Sigmoid colon (tissue), 7 donors: Measurements from ENCODE around the gene PDE3B. TPM values are rescaled to one million over a fixed set of nuclear protein-coding genes. Genes with fewer than 3 reads are reported as not detected.
"Not testable (repeated sequence)": the region's sequence is repeated elsewhere in the genome, so short reads cannot be mapped to it uniquely, and the experiment has no call there.

Experiments used
- DNase-seq: peaks from one replicate; pipeline ENCODE4 v3.0.0-alpha.2; 2019
- H3K27ac ChIP-seq, 4 donors: fragments of 200-600 bp; sonication (generic); one replicate each; pipeline ENCODE4 v1.5.1; 2016 to 2019; ENCODE audit warnings: mild to moderate bottlenecking in 1 of 4
- H3K27me3 ChIP-seq, 3 donors: fragments of 200-600 bp; sonication (generic); one replicate each; pipeline ENCODE4 v1.5.1; 2019; ENCODE audit warnings: mild to moderate bottlenecking in 1 of 3
- H3K36me3 ChIP-seq, 4 donors: fragments of 200-600 bp; sonication (generic); one replicate each; pipeline ENCODE4 v1.5.1; 2016 to 2019
- H3K4me1 ChIP-seq, 4 donors: fragments of 200-600 bp; sonication (generic); one replicate each; pipeline ENCODE4 v1.5.1; 2017 to 2019
- H3K4me3 ChIP-seq, 4 donors: fragments of 200-600 bp; sonication (generic); one replicate each; pipeline ENCODE4 v1.5.1; 2017 to 2019; ENCODE audit warnings: mild to moderate bottlenecking in 2 of 4, moderate library complexity in 1 of 4
- H3K9me3 ChIP-seq, 4 donors: fragments of 200-600 bp in 3 of 4; sonication (generic) in 3 of 4; one replicate each; pipeline versions ENCODE4 v1.5.1 to v1.6.1; 2013 to 2019
- CTCF ChIP-seq, 4 experiments: fragments of 450-650 bp in 3 of 4; fragments of 200-600 bp in 1 of 4; IDR thresholded peaks; one replicate each; pipeline ENCODE4 v1.5.1; 2016 to 2019; ENCODE audit warnings: antibody characterized with exemption in 4 of 4, mild to moderate bottlenecking in 3 of 4, moderate library complexity in 2 of 4
- EP300 ChIP-seq, 4 donors: sonication (generic); formaldehyde crosslinking; IDR thresholded peaks; one replicate each; pipeline ENCODE4 v1.6.1; 2017; ENCODE audit warnings: antibody characterized with exemption in 4 of 4
- POLR2A ChIP-seq, 2 donors: fragments of 450-650 bp; IDR thresholded peaks; one replicate each; pipeline ENCODE4 v1.6.1; 2016; ENCODE audit warnings: antibody characterized with exemption in 2 of 2, mild to moderate bottlenecking in 2 of 2, moderate library complexity in 2 of 2
- POLR2AphosphoS5 ChIP-seq, 4 donors: sonication (generic); formaldehyde crosslinking; IDR thresholded peaks; one replicate each; pipeline ENCODE4 v1.6.1; 2017; ENCODE audit warnings: antibody characterized with exemption in 4 of 4
- WGBS, 2 donors: extraction: QIAGEN DNeasy Blood & Tissue Kit; methylation state at CpG; one replicate each; pipeline ENCODE4 v1.1.7; 2013; 5-methylcytosine and 5-hydroxymethylcytosine counted together
- intact Hi-C: fragments of 100-400 bp; cut with DNase I; formaldehyde crosslinking; loops from one replicate; pipeline ENCODE4 v1.15.1; 2023
- polyA plus RNA-seq, 3 donors: library from polyadenylated mRNA; stranded (reverse); fragments of 200-250 nt; gene quantifications; one replicate each; pipeline ENCODE4 v1.2.3, GENCODE V29; 2013
- total RNA-seq, 4 donors: library from RNA; depleted of rRNA; stranded (reverse); fragments of >200 nt; gene quantifications; one replicate each; pipeline ENCODE4 v1.1.0, GENCODE V29; 2016
- donor health status: healthy with polysubstance abuse.
- donor health status: Bipolar disorder and iron deficiency.
- donor health status: healthy.

PDE3B gene
- total and polyA plus RNA-seq, 7 donors = 1.2 to 132 (median 78.3) TPM

DNA sequence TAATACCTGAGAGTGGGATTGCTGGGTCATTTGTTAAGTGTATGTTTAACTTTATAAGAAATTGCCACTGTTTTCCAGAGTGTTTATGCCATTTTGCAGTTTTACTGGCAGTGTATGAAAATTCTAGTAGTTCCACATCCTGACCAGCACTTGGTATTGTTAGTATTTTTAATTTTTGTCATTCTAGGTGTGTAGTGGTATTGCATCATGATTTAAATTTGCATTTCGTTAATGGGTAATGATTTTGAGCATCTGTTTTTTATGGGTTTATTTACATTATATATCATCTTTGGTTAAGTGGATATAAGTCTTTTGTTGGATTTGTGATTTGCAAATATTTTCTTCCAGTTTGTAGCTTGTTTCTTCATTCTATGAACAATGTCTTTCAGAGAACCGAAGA is 34.7 kb downstream of the PDE3B start:
- Histone ChIP-seq H3K4me3 (no peak overlapping the region), H3K36me3 (no peaks in the 10 kb centered on the region), H3K9me3 (peaks cover 0 to 3% (median 0%) of the 10 kb centered on the region in 4 donors), H3K4me1 (peaks cover 0 to 3% (median 0%) of the 10 kb centered on the region in 4 donors), H3K27me3 (no peaks in the 10 kb centered on the region), H3K27ac (no peak overlapping the region)
- 69 to 96% methylated on average over 2 of the region's 2 CpGs for WGBS, 2 donors
- no peak for DNase-seq
- TF ChIP-seq EP300 (IDR thresholded peaks at IDR 0.05) (no peak), POLR2AphosphoS5 (IDR thresholded peaks at IDR 0.05) (no peak), POLR2A (IDR thresholded peaks at IDR 0.05) (no peak), CTCF (IDR thresholded peaks at IDR 0.05) (no peak)
- intact Hi-C loops = loop anchor here (10.0 kb wide), 1 partner anchor 86 kb away; no protein-coding TSS in a partner anchor

- WGBS, 2 donors = 94 to 96% methylated on average over 3 of the region's 3 CpGs
- intact Hi-C loops = loop anchor here (10.0 kb wide), 1 partner anchor 85 kb away; no protein-coding TSS in a partner anchor
- Histone ChIP-seq H3K27ac (peak overlapping the region in 1 of 4 donors; percentile 59), H3K27me3 (no peaks in the 10 kb centered on the region), H3K4me1 (peaks cover 0 to 7% (median 0%) of the 10 kb centered on the region in 4 donors), H3K9me3 (peaks cover 0 to 3% (median 0%) of the 10 kb centered on the region in 4 donors), H3K4me3 (no peak overlapping the region), H3K36me3 (no peaks in the 10 kb centered on the region)
- DNase-seq = no peak
- TF ChIP-seq POLR2AphosphoS5 (IDR thresholded peaks at IDR 0.05) (no peak), EP300 (IDR thresholded peaks at IDR 0.05) (no peak), POLR2A (IDR thresholded peaks at IDR 0.05) (no peak), CTCF (IDR thresholded peaks at IDR 0.05) (no peak)
These were observed 36.1 kb downstream of the PDE3B start for GRCh38 chr11:14679662-14680061.

DNA sequence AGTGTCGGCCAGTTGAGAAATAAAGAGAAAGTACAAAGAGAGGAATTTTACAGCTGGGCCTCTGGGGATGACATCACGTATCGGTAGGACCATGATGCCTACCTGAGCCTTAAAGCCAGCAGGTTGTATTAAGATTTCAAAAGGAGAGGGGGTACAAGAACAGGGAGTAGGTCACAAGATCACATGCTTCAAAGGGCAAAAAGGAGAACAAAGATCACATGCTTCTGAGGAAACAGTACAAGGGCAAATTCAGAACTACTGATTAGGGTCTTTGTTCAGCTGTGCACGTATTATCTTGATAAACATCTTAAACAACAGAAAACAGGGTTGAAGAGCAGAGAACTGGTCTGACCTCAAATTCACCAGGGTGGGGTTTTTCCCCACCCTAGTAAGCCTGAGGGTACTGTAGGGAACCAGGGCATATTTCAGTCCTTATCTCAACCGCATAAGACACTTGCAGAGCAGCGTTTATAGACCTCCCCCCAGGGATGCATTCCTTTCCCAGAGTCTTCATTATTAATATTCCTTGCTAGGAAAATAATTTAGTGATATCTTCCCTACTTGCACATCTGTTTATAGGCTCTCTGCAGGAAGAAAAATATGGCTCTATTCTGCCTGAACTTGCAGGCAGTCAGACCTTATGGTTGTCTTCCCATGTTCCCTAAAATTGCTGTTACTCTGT is 40.8 kb downstream of the PDE3B start:
- H3K9me3 ChIP-seq, H3K27me3 ChIP-seq, H3K4me3 ChIP-seq, H3K27ac ChIP-seq, DNase-seq, intact Hi-C loops, H3K36me3 ChIP-seq: not testable (repeated sequence)
- 89 to 93% methylated on average over 6 of the region's 6 CpGs for WGBS, 2 donors
- peaks cover 0 to 24% (median 5%) of the 10 kb centered on the region in 4 donors for H3K4me1 ChIP-seq

- Histone ChIP-seq H3K4me1 (peaks cover 0 to 24% (median 5%) of the 10 kb centered on the region in 4 donors), H3K36me3 (no peaks in the 10 kb centered on the region), H3K27ac (no peak overlapping the region), H3K4me3 (no peak overlapping the region), H3K9me3 (peaks cover 0 to under 1% (median 0%) of the 10 kb centered on the region in 4 donors), H3K27me3 (no peaks in the 10 kb centered on the region)
- TF ChIP-seq CTCF (IDR thresholded peaks at IDR 0.05) (no peak), POLR2A (IDR thresholded peaks at IDR 0.05) (no peak), EP300 (IDR thresholded peaks at IDR 0.05) (no peak), POLR2AphosphoS5 (IDR thresholded peaks at IDR 0.05) (no peak)
- no peak for DNase-seq
- intact Hi-C loops = no loop called here
These were observed 43.9 kb downstream of the PDE3B start for GRCh38 chr11:14687456-14687855.

- 77 to 78% methylated on average over 2 of the region's 2 CpGs for WGBS, 2 donors
- intact Hi-C loops = no loop called here
- H3K9me3 ChIP-seq = peaks cover 0 to 3% (median 0%) of the 10 kb centered on the region in 4 donors
- no peaks in the 10 kb centered on the region for H3K27me3 ChIP-seq
- no peak for DNase-seq
- TF ChIP-seq EP300 (IDR thresholded peaks at IDR 0.05) (no peak), POLR2AphosphoS5 (IDR thresholded peaks at IDR 0.05) (no peak), POLR2A (IDR thresholded peaks at IDR 0.05) (no peak), CTCF (IDR thresholded peaks at IDR 0.05) (no peak)
- no peak overlapping the region for H3K4me3 ChIP-seq
- H3K4me1 ChIP-seq = peaks cover 0 to 24% (median 5%) of the 10 kb centered on the region in 4 donors
- H3K36me3 ChIP-seq = no peaks in the 10 kb centered on the region
- no peak overlapping the region for H3K27ac ChIP-seq
These were observed 44.5 kb downstream of the PDE3B start for GRCh38 chr11:14687943-14688627.

DNA sequence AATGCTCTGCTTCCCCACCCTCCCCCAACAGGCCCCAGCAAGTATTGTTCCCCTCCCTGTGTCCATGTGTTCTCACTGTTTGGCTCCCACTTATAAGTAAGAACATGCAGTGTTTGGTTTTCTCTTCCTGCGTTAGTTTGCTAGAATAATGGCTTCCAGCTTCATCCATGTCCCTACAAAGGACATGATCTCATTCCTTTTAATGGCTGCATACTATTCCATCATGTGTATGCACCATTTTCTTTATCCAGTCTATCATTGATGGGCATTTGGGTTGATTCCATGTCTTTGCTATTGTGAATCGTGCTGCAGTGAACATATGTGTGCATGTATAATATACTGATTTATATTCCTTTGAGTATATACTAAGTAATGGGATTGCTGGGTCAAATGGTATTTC is 52.1 kb downstream of the PDE3B start:
- 94 to 95% methylated on average over 2 of the region's 2 CpGs for WGBS, 2 donors
- H3K4me1 ChIP-seq = peaks cover 0 to 23% (median 13%) of the 10 kb centered on the region in 4 donors
- intact Hi-C loops, DNase-seq, H3K27me3 ChIP-seq, H3K36me3 ChIP-seq, H3K9me3 ChIP-seq, H3K27ac ChIP-seq, H3K4me3 ChIP-seq: not testable (repeated sequence)
